GM21381 (cell line): Measurements from ENCODE around the gene LRP2.
A peak's percentile ranks its signal among the peaks of the same experiment; 100 is the strongest.
"Not testable (repeated sequence)": the region's sequence is repeated elsewhere in the genome, so short reads cannot be mapped to it uniquely, and the experiment has no call there.

Source experiments
- ATAC-seq: cut with Tn5 transposase; IDR thresholded peaks from one replicate; pipeline ENCODE4 v1.9.1; 2021; ENCODE audit warnings: mild to moderate bottlenecking, moderate library complexity; ENCODE audit not compliant: unreplicated experiment

The LRP2 gene

DNA sequence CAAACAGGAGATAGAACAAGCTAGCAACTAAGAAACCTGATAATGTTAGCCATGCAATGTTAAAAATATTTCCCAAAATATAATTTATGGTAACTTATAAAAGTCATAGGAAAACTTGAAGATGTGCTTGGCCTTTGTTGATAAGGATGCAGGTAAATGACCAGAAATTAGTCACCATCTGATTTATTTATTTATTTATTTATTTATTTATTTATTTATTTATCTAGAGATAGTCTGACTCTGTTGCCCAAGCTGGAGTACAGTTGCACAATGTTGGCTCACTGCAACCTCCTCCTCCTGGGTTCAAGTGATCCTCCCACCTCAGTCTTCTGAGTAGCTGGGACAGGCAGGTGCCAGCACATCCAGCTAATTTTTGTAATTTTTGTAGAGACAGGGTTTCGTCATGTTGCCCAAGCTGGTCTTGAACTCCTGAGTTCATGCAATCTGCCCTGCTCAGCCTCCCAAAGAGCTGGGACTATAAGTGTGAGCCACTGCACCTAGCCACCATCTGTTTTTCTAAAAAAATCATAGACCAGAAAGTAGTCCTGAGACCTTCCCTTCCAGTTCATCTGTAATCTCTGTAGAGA is 183.4 kb downstream of the LRP2 start:
- no peak for ATAC-seq

DNA sequence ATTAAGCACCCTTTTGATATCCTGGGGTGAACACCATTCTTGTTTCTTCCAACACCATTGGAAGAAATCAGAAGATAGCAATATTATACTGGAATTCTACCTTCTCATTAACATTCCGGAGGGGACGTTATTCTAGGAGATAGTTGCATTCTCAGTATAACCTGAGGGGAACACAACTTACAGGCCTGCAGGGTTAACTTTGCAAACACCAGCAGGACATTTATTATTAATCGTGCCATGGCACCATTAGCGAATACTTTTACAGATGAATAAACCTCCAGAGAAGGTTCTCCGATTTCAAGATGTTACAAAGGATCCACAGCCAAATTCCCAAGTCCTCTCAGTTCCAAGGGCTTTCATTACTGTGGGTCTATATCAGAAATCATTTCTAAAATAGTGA is 184.0 kb downstream of the LRP2 start:
- no peak for ATAC-seq

DNA sequence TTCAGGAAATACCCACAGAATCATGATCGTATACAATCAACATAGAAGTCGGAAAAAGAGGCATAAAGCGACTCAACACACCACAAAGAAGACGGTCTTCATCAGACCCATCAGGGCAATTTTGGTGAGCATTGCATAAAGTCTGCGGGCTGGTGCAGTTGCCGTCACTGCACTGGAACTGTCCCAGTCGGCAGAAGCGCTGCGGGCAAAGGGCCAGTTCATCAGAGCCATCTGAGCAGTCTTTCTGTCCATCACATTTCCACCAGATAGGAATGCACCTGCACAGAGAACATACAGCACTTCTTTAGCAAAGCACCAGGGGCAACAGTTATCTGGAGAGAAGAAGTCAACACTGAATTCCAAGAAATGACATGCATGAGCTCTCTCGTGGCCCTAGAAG is 187.2 kb downstream of the LRP2 start:
- ATAC-seq: no peak

DNA sequence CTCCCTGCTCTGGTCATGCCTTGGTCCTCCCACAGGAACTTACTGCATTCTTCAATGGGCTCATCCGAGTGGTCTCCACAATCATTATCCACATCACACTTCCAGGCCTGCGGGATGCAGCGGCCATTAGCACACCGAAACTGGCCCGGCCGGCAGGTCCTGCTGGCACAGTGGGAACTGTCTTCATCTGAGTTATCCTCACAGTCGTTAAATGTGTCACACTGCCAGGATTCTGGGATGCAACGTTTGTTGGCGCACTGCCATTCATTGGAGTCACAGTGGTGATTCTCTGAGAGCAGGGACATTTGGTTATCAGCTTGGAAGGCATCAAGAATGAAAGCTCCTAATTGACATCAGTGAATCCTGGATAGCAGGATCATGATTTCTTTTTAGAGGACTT is 188.5 kb downstream of the LRP2 start:
- no peak for ATAC-seq

DNA sequence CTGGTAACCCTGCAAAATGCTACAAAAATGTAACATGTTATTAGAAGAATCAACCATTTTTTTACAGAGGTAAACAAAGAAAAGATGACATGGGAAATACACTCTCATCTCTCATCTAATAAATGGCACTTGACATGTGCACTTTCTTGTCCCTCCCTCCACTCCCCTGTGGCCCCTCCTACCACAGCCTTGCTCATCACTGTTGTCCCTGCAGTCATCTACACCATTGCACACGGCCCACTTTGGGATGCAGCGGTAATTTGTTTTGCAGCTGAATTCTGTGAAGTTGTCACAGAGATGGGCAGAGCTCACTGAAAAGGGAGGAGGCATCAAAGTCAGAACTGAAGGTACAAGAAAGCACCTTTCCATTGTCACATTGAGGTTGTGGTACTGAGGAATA is 189.4 kb downstream of the LRP2 start:
- no peak for ATAC-seq

DNA sequence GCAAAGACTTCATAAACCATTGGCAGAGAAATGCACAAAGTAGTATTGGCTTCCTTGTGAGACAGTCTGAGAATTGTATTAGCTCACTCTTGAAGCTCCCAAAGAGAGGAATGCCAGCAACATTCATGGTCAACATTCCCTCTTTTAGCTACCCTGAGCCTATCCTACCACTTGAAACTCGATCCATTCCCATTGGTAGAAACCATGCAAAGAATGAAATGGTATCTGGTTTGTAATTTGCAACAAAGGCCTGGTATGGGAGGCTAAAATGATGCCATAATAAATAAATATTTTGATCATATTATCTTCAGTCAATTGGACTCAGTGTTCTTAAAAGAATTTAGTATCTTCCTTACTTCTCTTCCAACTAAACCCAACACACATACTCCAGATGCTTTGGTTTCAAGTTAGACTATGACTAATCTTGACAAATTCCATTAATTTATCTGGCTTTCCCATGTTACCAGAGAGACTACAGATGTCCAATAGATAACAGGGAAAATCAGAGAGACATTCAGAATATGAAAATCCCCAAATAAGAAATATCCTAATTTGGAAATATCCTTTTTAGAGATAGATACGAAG is 190.1 kb downstream of the LRP2 start:
- ATAC-seq: no peak

DNA sequence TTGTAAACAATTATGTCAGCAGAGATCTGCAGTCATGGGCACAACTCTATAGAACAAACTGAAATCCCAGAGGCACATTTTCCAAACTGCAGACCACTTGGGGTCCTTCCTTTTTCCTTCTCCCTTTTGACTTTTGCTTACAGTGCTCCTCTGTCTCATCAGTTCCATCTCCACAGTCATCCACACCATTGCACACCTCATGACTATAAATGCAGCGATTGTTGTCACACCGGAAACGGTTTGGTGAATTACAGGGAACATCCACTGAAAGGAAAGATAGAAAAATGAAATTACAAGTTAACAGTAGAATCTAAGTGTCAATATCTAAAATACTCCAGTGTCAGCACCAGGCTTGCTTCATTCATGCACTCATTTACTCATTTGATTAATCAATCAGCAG is 196.5 kb downstream of the LRP2 start:
- no peak for ATAC-seq

DNA sequence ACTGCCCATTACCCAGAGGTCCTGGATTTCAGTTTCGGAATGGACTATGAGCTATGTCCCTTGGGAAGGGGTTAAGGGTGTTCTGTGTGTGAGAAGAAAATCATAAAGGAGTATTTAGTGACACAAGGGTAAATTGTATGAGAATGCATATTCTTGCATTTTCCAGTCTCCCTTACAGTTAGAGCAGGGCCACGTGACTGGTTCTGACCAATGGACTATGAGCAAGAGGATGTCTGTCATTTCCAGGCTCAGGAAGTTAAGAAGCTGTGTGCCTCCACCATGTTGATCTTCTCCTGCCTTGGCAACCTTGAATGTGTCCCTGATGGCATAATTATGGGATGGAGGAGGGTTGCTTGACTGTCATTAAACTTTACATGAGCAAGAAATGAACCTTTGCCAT is 198.0 kb downstream of the LRP2 start:
- ATAC-seq: no peak

DNA sequence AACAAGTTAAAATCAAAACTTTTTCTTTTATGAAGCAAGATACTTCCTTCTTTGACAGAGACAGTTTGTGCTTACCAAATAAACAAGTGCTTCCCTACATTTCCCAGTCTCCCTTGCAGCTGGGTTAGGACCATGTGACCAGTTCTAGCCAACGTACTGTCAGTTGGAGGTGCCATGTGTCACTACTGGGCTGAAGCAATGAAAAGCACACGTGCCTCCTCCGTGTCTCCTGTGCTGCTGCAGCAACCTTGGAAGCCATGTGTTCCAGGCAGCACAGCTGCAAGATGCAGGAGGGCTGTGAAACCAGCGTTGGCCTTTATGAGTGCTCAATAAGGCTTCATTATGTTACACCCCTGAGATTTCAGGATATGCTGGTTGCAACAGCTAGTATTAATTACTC is 199.7 kb downstream of the LRP2 start:
- no peak for ATAC-seq

DNA sequence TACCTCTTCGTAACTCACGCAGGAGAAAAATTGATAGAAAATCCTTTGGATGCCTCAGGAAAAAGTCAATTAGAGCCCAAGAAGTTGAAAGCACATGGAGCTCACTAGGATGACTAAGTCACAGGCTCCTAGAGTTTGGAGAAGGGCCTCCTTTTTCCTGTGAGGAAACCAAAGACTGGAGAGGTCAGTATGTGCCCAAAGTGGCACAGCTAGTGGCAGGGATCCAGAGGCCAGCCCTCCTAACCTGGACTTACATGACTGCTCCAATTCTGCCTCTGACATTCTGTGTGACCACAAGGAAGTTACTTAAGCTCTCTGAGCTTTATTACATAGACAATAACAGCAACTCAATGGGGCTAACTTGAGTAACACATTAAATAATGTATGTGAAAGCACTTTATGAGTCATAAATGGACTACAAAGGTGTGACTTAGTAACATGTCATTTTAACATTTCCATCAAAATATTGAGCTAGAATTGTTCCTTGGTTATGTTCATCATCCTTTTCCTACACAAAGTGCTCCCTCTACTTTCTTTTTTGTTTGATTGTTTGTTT is 201.3 kb downstream of the LRP2 start:
- ATAC-seq: no peak

DNA sequence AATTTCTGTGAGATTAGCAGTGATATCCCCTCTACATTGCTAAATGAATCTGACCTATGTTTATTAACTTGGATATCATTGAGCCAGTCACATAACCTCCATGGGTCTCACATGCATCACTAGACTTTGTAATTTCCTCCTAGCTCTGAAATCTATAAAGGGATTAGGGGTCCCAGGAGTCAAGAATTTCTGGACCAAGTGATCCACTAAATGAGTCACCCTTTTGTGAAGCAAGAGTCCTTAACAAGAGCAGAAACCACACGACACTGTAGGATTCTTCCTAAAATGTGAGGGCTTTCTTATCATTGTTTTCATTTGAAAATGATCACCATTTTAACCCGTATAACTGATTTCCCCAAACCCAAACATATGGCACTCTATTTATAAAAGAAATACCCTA is 202.6 kb downstream of the LRP2 start:
- no peak for ATAC-seq

DNA sequence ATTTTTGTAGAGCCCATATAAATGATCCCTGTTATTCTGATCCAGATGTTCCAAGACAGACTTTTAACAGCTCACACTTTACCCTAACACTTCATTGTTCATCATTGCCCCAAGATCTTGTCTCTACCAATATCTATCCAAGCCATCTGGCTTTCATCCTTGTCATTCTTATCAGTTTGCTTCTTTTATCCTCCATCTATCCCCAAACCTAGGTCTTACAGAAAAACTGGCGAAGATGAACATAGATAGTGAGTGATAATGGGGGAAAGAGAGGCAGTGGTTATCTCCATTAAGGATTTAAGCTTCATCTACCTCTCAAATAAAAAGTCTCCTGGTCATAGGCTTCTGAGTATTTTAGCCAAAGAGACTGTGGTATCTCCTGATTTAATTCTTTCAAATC is 203.5 kb downstream of the LRP2 start:
- ATAC-seq: no peak

DNA sequence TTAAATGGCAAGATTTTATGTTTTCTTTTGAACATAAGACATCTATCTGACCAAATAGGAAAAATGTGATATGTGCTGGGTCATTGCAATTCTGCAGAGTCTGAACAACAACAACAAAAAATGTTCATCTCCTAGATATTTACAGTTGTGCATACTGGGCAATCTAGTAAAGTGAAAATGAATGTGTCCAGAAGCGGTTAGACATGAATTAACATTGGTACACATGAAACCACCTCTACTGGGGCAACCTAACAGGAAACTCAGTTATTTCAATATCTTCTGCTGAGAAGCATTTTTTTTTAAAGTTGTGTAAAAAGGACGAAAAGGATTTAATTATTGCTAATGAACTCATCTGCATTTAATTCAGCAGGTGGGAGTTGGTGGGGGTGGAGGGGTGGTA is 216.1 kb downstream of the LRP2 start:
- ATAC-seq: no peak

DNA sequence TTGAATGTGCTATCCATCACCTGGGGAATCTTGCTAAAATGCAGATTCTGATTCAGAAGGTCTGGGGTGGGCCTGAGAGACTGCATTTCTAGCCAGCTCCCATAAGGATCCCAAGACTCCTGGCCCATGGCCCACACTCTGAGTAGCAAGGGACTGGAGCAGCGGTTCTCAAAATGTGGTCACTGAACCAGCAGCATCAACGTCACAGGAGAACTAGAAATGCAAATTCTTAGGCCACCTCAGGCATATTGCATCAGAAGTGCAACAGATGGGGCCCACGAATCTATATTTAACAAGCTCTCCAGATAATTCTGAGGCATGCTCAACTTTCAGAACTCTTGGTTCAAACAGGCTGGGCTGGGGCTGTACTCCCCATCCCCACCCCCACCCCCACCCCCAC is 218.3 kb downstream of the LRP2 start:
- no peak for ATAC-seq

DNA sequence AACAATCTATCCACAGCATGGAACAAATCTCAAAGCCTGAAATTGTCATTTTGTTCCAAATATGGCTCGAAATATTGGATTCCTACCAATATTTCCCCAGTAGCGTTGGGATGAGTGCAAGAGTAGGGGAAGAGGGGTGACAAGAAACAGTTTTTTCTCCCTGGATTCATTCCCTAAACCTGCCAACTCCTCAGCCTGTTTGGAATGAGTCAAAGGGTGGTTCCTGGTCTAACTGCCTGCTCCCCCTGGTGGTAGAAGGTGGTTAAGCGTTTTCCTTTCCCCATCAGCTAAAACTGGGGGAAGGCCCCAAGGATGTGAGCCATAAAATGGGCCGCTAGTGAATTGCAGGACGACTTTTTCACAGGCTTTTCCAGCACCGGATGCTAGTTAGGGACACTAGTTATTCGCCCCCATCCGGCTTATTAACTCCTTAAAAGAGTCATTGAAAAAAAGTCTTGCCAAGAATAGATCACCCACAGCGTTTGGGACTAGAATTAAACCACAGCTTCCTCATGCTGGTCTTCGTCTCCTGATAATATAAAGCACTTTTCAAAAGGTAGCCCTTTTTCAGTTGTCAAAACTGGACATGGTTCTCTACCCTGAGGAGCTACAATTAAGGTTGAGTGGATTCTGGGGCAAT is 220.5 kb downstream of the LRP2 start:
- peak; percentile 67 for ATAC-seq

DNA sequence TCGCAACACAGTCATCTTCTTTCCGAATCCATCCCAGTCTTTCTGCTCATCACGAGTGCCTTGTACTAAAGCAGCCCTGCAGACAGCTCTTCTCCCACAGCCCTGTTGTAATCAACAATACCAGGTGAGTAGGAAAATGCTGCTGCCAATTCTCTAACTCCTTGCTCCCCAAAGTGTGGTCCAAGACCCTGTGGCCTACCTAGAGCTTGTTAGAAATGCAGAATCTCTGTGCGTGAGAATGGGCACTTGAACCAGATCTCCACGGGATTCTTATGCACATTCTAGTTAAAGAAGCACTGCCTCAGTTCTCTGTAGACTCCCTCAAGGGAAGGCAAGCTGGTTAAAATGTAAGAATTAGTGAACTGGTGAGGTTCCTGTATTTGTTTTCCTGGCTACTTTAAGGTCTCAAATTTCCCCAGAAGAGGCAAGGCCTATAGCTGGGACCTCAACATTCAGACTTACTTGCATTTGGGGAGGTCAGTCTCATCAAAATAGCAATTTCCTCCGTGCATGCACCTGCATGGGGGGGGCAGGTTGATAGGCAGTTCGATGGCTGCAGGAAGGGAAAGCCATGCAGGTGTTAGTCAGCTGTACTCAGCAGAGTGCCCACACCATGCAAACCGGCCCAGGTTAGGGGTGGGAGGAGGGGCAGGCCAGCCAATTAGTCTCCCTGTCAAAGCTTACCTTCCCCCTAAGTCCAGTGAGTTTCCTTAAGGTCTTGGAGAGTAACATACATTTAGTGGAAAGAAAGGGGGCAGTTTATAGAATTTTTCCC is 222.2 kb downstream of the LRP2 start:
- ATAC-seq: no peak

DNA sequence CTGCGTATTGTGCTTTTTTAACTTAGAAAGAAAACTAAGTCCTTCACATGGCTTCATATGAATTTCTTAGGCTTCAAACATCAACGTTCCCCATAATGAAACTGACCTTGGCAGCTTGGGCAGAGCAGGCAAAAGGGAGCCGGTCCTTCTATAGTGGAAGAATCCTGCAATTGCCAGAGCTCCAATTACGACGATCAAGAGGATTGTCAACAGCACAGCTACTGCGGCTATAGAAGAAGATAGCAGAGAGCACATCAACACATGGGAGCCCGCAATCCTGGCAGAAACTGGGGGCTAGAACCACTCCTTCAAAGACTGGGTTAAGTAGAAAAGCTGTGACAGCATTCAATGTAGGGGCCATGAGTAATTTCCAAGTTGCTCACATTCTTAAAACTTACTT is 223.2 kb downstream of the LRP2 start:
- ATAC-seq: no peak

DNA sequence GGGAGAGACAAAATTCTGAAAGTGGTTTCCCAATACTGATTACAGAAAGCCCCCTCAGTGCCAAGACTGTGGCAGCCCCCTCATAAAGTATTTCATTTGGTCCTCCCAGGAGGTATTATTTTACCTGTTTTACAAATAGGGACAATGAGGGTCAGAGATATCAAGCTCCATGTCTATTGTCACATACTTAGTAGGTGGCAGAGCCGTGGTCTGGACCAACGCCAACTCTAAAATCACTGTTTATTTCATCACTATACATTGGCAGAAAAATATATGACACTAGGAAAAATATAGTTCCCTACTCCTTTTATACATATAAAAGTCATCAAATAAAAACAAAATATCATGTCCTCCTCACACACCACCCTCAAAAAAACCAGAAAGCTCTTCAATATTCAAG is 224.4 kb downstream of the LRP2 start:
- ATAC-seq: no peak

DNA sequence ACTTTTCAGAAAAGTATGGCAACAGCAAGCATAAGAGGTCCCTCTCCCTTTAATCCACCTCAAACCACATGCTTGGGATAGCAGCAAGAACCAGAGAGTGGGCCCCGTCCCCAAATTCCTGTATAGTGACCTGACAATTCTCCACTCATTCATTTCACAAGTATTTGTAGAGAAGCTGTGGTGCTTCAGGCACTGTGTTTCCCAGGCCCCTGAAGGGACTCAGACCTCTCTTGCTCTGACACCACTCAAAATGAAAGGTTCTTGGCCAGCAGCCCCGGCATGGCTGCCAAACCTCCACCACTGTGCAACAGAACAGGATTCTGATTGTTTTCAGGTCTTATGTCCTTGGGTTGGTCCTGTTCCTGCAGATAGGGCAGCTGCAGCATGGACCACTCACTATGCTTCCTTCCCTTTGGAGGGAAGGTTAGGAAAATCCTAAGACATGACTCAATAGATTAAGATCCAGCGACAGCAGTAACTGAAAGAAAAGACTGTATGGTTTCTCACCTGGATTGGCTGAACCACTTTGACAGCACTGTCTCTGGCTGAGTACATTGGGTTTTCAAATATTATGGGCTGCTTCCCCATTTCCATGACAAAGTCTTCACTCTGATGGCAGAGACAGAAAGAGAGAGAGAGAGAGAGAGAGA is 225.3 kb downstream of the LRP2 start:
- no peak for ATAC-seq

DNA sequence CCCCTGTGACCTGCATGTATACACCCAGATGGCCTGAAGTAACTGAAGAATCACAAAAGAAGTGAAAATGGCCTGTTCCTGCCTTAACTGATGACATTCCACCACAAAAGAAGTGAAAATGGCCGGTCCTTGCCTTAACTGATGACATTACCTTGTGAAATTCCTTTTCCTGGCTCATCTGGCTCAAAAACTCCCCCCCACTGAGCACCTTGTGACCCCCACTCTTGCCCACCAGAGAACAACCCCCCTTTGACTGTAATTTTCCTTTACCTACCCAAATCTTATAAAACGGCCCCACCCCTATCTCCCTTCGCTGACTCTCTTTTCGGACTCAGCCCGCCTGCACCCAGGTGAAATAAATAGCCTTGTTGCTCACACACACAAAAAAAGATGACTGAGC is 225.9 kb downstream of the LRP2 start:
- not testable (repeated sequence) for ATAC-seq

DNA sequence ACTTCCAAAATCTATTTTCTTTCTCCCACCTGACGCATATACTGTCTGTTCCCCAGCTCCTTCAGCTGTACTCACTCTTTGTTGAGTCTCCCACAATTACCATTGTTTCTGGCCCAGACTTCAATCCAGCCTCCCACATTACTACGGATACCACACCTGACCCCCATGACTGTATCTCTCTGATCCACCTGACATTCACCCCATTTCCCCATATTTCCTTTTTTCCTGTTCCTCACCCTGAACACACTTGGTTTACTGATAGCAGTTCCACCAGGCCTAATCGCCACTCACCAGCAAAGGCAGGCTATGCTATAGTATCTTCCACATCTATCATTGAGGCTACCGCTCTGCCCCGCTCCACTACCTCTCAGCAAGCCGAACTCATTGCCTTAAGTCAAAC is 228.1 kb downstream of the LRP2 start:
- ATAC-seq: not testable (repeated sequence)
